ENCODE results near the gene FARP2.

The FARP2 gene

DNA sequence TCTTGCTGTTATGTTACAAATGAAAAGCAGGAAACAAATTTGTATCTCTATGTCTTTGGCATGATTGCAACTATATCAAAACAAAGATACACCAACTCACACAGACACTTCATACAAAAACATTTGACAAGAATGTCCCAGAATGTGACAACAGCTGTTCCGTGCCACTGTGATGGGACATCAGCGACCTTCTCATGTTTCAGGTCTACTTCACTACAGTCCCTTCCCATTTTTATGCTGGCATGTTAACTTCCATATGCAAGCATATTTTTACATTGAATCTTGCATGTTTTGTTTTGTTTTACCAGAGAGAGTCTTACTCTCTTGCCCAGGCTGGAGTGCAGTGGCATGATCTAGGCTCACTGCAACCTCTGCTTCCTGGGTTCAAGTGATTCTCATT is 81.1 kb downstream of the FARP2 start:
- no peaks in the 10 kb centered on the region for H3F3A ChIP-seq (ENCODE audit: low read depth)
- H3K79me2 ChIP-seq (ENCODE audit: insufficient read depth, low read length): no peaks in the 10 kb centered on the region
- no peaks in the 10 kb centered on the region for H3K9me3 ChIP-seq (ENCODE audit: insufficient read depth, low read depth, low read length)
- H3K4me3 ChIP-seq (ENCODE audit: low read length, poor library complexity, severe bottlenecking): no peak overlapping the region
- no peak overlapping the region for H3K4me2 ChIP-seq (ENCODE audit: low read depth, low read length, poor library complexity, severe bottlenecking)
- peaks cover 14% of the 10 kb centered on the region; the same call in 1 of the 2 replicates for H3K36me3 ChIP-seq (ENCODE audit: insufficient read depth, low read length)
- no peaks in the 10 kb centered on the region for H3K9me2 ChIP-seq (replicated peaks; ENCODE audit: low read depth, low read length)
- TF ChIP-seq CTCF (conservative IDR thresholded peaks at IDR 0.05; ENCODE audit: low read length): no peak
- TF ChIP-seq EZH2phosphoT487 (IDR thresholded peaks at IDR 0.05; ENCODE audit: borderline replicate concordance): no peak
- H3K4me1 ChIP-seq (ENCODE audit: insufficient read depth, low read length, poor library complexity, severe bottlenecking): no peaks in the 10 kb centered on the region
- H2AFZ ChIP-seq (ENCODE audit: low read length): no peak overlapping the region
- no peaks in the 10 kb centered on the region for H3K27me3 ChIP-seq (ENCODE audit: insufficient read depth, low read length, poor library complexity, severe bottlenecking)
- no peak overlapping the region for H3K9ac ChIP-seq (ENCODE audit: low read depth, low read length, poor library complexity, severe bottlenecking)
- peaks cover 5% of the 10 kb centered on the region for H4K20me1 ChIP-seq (ENCODE audit: insufficient read depth, low read length, poor library complexity, severe bottlenecking)

GRCh38 chr2:241441492-241441891 is 85.4 kb downstream of the FARP2 start:
- no peak for TF ChIP-seq CTCF (conservative IDR thresholded peaks at IDR 0.05; ENCODE audit: low read length)
- no peak for TF ChIP-seq EZH2phosphoT487 (IDR thresholded peaks at IDR 0.05; ENCODE audit: borderline replicate concordance)
- no peak overlapping the region for H2AFZ ChIP-seq (ENCODE audit: low read length)
- H3K4me2 ChIP-seq (ENCODE audit: low read depth, low read length, poor library complexity, severe bottlenecking): no peak overlapping the region
- peaks cover 20% of the 10 kb centered on the region for H3K27me3 ChIP-seq (ENCODE audit: insufficient read depth, low read length, poor library complexity, severe bottlenecking)
- H3K9me3 ChIP-seq (ENCODE audit: insufficient read depth, low read depth, low read length): no peaks in the 10 kb centered on the region
- H3K36me3 ChIP-seq (ENCODE audit: insufficient read depth, low read length): peaks cover 8% of the 10 kb centered on the region; the same call in 1 of the 2 replicates
- H3K79me2 ChIP-seq (ENCODE audit: insufficient read depth, low read length): no peaks in the 10 kb centered on the region
- H3F3A ChIP-seq (ENCODE audit: low read depth): no peaks in the 10 kb centered on the region
- H3K9ac ChIP-seq (ENCODE audit: low read depth, low read length, poor library complexity, severe bottlenecking): no peak overlapping the region
- H3K4me3 ChIP-seq (ENCODE audit: low read length, poor library complexity, severe bottlenecking): no peak overlapping the region
- no peaks in the 10 kb centered on the region for H3K9me2 ChIP-seq (replicated peaks; ENCODE audit: low read depth, low read length)
- peaks cover 27% of the 10 kb centered on the region for H4K20me1 ChIP-seq (ENCODE audit: insufficient read depth, low read length, poor library complexity, severe bottlenecking)
- peaks cover 2% of the 10 kb centered on the region for H3K4me1 ChIP-seq (ENCODE audit: insufficient read depth, low read length, poor library complexity, severe bottlenecking)

- peaks cover 41% of the 10 kb centered on the region for H3K27me3 ChIP-seq (ENCODE audit: insufficient read depth, low read length, poor library complexity, severe bottlenecking)
- peaks cover 7% of the 10 kb centered on the region; the same call in 1 of the 2 replicates for H3K36me3 ChIP-seq (ENCODE audit: insufficient read depth, low read length)
- H3K9ac ChIP-seq (ENCODE audit: low read depth, low read length, poor library complexity, severe bottlenecking): no peak overlapping the region
- no peaks in the 10 kb centered on the region for H3K79me2 ChIP-seq (ENCODE audit: insufficient read depth, low read length)
- no peak overlapping the region for H2AFZ ChIP-seq (ENCODE audit: low read length)
- no peaks in the 10 kb centered on the region for H3K9me2 ChIP-seq (replicated peaks; ENCODE audit: low read depth, low read length)
- no peaks in the 10 kb centered on the region for H3F3A ChIP-seq (ENCODE audit: low read depth)
- no peak overlapping the region for H3K4me2 ChIP-seq (ENCODE audit: low read depth, low read length, poor library complexity, severe bottlenecking)
- peaks cover 35% of the 10 kb centered on the region for H4K20me1 ChIP-seq (ENCODE audit: insufficient read depth, low read length, poor library complexity, severe bottlenecking)
- no peak overlapping the region for H3K4me3 ChIP-seq (ENCODE audit: low read length, poor library complexity, severe bottlenecking)
- H3K4me1 ChIP-seq (ENCODE audit: insufficient read depth, low read length, poor library complexity, severe bottlenecking): peaks cover 2% of the 10 kb centered on the region
- H3K9me3 ChIP-seq (ENCODE audit: insufficient read depth, low read depth, low read length): no peaks in the 10 kb centered on the region
- no peak; the same call in 1 of the 2 replicates for TF ChIP-seq EZH2phosphoT487 (IDR thresholded peaks at IDR 0.05; ENCODE audit: borderline replicate concordance)
- TF ChIP-seq CTCF (conservative IDR thresholded peaks at IDR 0.05; ENCODE audit: low read length): no peak
Observed at GRCh38 chr2:241443486-241444223, 87.6 kb downstream of the FARP2 start.

Measured in Loucy (cell line).